GM21529 (cell line): ENCODE measurements around the gene RDH13.
"Not testable (repeated sequence)": the region's sequence is repeated elsewhere in the genome, so short reads cannot be mapped to it uniquely, and the experiment has no call there.

Experiments used
- ATAC-seq: cut with Tn5 transposase; IDR thresholded peaks from one replicate; pipeline ENCODE4 v1.9.1; 2021; ENCODE audit not compliant: unreplicated experiment

RDH13 gene

GRCh38 chr19:55079400-55080038, 16.6 kb upstream of the RDH13 start:
- ATAC-seq: no peak

- no peak for ATAC-seq
These were observed 16.0 kb upstream of the RDH13 start for GRCh38 chr19:55078996-55079395.

GRCh38 chr19:55077106-55077505, 14.2 kb upstream of the RDH13 start:
- ATAC-seq: no peak

GRCh38 chr19:55076321-55076720, 13.4 kb upstream of the RDH13 start:
- no peak for ATAC-seq

GRCh38 chr19:55075371-55075998, 12.5 kb upstream of the RDH13 start, which contains the start of gene EPS8L1:
Gene EPS8L1, plus strand, starts transcription at chr19:55075869. Its CDS starts 576 bp downstream, at chr19:55076445.
- ATAC-seq: no peak

- ATAC-seq: no peak
These were observed 9.0 kb upstream of the RDH13 start for GRCh38 chr19:55071913-55072312.

- ATAC-seq: no peak
These were observed 8.2 kb upstream of the RDH13 start for GRCh38 chr19:55071129-55071502.

- no peak for ATAC-seq
These were observed 7.6 kb upstream of the RDH13 start for GRCh38 chr19:55070466-55071128.

GRCh38 chr19:55069865-55070197, 6.9 kb upstream of the RDH13 start:
- no peak for ATAC-seq

GRCh38 chr19:55068950-55069864, 6.3 kb upstream of the RDH13 start:
- ATAC-seq: no peak

- ATAC-seq: no peak
These were observed 4.9 kb upstream of the RDH13 start for GRCh38 chr19:55067869-55068268.

- no peak for ATAC-seq
These were observed 3.3 kb upstream of the RDH13 start for GRCh38 chr19:55066107-55066709.

- ATAC-seq: not testable (repeated sequence)
These were observed 2.6 kb upstream of the RDH13 start for GRCh38 chr19:55065516-55065915.

GRCh38 chr19:55063492-55063843, 520 bp upstream of the RDH13 start:
- ATAC-seq: no peak

- not testable (repeated sequence) for ATAC-seq
These were observed 2.7 kb downstream of the RDH13 start for GRCh38 chr19:55060287-55060686.

- ATAC-seq: no peak
These were observed 4.0 kb downstream of the RDH13 start for GRCh38 chr19:55058781-55059610.

- ATAC-seq: no peak
These were observed 6.1 kb downstream of the RDH13 start for GRCh38 chr19:55056827-55057226.

GRCh38 chr19:55053735-55054134, 9.2 kb downstream of the RDH13 start:
- ATAC-seq: no peak

GRCh38 chr19:55050749-55051532, 12.0 kb downstream of the RDH13 start:
- no peak for ATAC-seq
